HG03139 (cell line): ENCODE results near the gene WDR44.
"Not testable (repeated sequence)": the region's sequence is repeated elsewhere in the genome, so short reads cannot be mapped to it uniquely, and the experiment has no call there.

Source experiments
- ATAC-seq: cut with Tn5 transposase; IDR thresholded peaks from one replicate; pipeline ENCODE4 v1.9.1; 2021; ENCODE audit not compliant: unreplicated experiment

Gene WDR44, protein sequence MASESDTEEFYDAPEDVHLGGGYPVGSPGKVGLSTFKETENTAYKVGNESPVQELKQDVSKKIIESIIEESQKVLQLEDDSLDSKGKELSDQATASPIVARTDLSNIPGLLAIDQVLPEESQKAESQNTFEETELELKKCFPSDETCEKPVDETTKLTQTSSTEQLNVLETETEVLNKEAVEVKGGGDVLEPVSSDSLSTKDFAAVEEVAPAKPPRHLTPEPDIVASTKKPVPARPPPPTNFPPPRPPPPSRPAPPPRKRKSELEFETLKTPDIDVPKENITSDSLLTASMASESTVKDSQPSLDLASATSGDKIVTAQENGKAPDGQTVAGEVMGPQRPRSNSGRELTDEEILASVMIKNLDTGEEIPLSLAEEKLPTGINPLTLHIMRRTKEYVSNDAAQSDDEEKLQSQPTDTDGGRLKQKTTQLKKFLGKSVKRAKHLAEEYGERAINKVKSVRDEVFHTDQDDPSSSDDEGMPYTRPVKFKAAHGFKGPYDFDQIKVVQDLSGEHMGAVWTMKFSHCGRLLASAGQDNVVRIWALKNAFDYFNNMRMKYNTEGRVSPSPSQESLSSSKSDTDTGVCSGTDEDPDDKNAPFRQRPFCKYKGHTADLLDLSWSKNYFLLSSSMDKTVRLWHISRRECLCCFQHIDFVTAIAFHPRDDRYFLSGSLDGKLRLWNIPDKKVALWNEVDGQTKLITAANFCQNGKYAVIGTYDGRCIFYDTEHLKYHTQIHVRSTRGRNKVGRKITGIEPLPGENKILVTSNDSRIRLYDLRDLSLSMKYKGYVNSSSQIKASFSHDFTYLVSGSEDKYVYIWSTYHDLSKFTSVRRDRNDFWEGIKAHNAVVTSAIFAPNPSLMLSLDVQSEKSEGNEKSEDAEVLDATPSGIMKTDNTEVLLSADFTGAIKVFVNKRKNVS

DNA sequence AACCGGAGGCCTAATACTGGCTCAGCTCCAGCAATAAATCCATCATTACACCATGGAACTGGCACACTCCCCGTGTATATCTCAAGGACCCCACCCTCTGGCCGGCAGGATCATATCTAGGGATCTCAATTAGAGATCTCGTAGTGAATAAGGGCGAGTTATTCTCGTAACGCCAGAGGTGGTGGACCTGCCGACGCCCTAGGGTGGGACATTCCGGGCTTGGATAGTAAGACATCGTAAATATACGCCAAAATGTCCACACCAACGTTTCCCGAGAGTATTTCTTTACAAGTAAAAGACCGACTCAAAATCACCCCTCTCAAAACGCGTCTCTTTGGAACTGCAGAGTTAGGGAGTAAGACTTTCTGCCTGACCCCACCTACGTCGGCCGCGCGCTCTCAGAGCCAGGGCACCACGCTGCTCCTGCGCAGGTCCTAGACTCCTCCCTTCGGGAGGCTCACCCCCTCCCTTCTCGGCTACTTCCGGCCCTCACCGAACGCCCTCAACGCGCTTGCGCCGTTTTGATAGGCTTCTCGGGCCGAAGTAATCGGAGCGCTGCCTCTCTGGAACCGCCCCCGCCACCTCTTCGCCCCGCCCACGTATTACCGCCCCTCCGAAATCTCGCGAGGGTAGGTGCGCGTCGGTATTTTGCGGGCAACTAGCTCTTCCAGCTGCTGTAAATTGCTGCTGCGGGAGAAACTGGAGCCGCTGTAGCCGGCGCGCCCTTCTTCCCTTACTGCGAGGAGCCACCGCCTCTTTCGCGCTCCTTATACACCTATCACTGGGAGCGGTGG, at the start of gene WDR44:
Gene WDR44, plus strand, starts transcription at position 643 of the 794 bp plus-strand sequence. CDS start 398 bp downstream, outside the sequence.
- peak; percentile 90 for ATAC-seq

DNA sequence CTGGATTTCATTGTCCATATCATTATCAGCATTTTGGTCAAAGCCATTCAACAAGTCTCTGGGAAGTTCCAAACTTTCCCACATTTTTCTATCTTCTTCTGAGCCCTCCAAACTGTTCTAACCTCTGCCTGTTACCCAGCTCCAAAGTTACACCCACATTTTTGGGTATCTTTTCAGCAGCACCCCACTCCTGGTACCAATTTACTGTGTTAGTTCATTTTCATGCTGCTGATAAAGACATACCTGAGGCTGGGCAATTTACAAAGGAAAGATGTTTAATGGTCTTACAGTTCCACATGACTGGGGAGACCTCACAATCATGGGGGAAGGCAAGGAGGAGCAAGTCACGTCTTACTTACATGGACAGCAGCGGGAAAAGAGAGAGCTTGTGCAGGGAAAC, 40.1 kb upstream of the WDR44 start:
- ATAC-seq, result not testable (repeated sequence)

DNA sequence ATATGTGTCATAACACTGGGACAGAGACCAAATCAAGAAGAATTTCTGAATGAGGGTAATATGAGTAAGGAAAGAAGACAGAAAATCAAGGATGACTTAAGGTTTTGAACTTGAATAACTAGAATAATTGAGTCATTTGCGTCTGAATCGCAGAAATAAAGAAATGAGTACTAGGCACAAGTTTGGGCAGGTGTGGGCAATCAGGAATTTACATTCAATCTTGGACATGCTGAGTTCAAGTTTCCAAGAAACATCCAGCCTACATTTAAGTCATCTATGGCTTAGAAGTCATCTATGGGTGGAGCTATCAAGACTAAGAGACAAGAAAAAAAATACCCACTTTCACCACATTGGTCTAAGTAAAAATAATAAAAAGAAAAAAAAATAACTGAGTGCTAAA, 30.4 kb upstream of the WDR44 start:
- no peak for ATAC-seq

GRCh38 chrX:118324588-118324987, 21.3 kb upstream of the WDR44 start:
- no peak for ATAC-seq

GRCh38 chrX:118325453-118325852, 20.5 kb upstream of the WDR44 start:
- ATAC-seq, result no peak

- ATAC-seq, result no peak
Observed at GRCh38 chrX:118329175-118329574, 16.7 kb upstream of the WDR44 start.

GRCh38 chrX:118337687-118338086, 8.2 kb upstream of the WDR44 start:
- ATAC-seq, result no peak

DNA sequence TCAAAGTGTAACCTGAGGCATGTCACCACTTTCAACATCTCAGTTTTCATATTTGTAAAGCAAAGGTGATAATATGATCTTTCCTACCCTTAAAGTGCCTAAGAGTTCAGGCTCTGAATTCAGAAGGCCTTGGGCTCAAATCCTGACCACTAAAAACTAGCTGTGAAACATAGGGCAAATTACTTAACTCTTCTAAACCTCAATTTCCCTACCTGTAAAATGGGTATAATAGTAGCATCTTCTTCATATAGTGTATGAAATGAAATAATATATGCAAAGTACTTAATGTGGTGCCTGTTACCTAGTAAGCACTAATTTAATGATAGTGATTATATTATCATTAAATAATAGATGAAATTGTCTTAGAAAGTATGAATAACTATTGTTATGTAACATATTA, 7.0 kb upstream of the WDR44 start:
- ATAC-seq, result no peak

DNA sequence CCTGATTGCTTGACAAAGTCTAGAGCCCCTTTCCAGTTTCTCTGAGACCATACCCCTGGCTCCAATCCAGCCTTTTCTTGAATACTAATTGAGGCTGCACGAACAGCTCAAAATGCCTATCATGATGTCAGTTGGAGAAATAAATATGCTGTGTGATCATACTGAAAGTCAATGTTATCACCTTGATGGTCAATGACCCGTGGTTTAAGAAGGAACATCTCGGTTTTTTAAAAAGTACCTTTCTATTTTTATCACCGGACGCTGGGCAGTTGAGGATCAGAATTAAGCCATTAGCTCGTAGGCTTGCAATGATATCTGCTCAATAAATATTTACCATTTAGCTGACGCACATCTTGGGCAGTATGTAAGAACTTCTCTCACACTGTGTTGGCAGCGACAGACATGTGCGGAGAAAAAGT, 852 bp upstream of the WDR44 start:
- ATAC-seq, result no peak

DNA sequence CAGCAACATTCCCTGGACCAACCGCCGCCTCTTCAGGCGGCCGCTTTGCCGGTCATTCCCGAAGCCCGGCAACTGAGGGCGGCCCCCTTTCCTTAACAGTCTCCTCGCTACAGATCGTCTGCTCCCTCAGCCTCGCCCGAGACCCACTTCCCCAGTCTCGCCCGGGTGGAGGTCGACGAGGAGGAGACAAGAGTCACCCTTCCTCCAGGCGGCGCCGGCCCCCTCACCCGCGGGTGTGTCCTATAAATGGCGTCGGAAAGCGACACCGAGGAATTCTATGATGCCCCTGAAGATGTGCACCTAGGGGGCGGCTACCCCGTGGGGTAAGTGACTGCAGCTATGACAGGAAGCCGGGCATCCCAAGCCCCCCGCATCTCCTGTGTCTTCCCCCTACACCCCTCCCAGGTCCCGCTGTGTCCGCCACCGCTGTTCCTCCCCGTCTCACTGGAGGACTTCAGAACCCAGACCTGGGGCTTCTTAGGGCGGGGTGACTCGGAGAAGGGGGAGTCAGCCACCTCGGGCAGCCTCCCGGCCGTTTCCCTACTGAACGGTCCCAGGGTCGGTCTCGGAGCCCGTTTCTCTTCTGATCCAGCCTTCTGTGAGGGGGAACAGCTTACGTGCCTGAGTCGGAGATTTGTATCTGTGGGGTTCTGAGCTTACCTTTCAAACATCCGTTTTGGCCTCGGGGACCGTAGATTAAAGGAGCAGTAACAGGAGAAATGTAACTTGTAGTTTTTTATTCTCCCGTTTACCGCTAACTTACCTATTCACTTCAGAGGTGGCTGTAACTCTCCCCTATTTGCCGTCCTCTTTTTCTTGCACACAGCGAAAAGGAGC, 570 bp downstream of the WDR44 start:
- ATAC-seq, result peak; percentile 15

DNA sequence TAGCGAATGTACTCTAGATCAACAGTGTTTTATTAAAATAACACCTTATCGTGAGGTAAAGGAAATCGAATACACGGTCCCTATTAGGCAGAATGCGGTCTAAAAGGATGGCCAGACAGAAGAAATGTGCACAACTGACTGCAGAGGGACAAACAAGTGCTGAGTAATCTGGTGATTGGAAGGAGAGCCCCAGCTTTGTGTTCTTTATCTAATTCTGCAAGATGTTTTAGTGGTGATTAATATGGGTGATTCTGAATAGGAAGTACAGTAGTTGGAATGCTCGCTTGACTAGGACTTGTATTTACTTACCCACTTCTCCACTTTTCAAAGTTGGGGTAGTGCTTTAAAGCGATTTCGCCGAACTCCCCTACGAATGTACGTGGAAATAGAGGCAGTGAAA, 1.2 kb downstream of the WDR44 start:
- ATAC-seq, result no peak

DNA sequence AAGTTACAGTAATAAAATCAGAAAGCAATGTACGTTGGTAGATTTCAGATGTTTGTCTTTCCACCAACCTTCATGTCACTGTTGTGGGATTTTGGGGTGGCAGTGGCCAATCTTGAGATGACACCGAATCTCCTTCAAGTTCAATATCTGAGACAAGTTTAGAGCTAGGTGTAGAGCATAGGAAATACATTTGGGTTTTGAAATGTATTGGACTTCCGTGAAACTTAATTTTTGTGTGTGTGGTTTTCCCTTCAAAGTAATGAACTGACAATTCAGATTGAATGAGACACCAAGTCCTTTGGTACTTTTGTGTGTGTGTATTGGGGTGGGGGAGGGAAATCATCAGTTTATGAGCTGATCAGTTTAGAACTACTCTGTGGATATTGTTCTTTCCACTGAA, 1.8 kb downstream of the WDR44 start:
- ATAC-seq, result no peak

GRCh38 chrX:118348186-118348810, 2.4 kb downstream of the WDR44 start:
- ATAC-seq, result no peak

GRCh38 chrX:118349188-118349587, 3.3 kb downstream of the WDR44 start:
- ATAC-seq, result no peak

GRCh38 chrX:118350221-118350620, 4.3 kb downstream of the WDR44 start:
- no peak for ATAC-seq

GRCh38 chrX:118350706-118351105, 4.8 kb downstream of the WDR44 start:
- ATAC-seq, result no peak

DNA sequence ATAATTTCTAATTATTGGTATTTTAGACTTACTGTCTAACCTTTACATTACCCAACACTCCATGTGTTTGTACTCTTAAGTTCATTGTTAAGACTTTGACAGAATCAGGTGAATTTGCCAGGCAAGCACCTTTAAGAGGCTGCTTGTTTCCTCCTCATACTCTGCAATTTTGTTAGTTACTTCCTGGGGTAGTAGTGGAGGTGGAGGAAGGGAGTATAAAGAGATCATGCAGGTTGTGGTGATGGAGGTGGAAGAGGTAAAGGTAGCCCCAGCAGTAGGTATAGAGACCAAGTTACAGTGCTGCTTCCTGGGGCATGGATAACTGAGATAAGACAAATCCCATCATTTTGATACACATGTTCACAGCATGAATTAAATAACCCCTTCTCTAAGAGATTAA, 6.7 kb downstream of the WDR44 start:
- no peak for ATAC-seq

GRCh38 chrX:118353081-118353850, 7.4 kb downstream of the WDR44 start:
- ATAC-seq, result no peak
